DMS114 treated with DMSO at 0.1 percent for 48 hours (cell line): ENCODE measurements around the gene MRPS23.

Experiments
- DNase-seq: peaks from one replicate; lab custom pipeline; 2025; ENCODE audit not compliant: unreplicated experiment; lab: John Stamatoyannopoulos, UW

Gene MRPS23

GRCh38 chr17:57803021-57803420 lies 46.8 kb downstream of the MRPS23 start:
- DNase-seq = no peak

- no peak for DNase-seq
Measured at GRCh38 chr17:57801044-57801711, 48.7 kb downstream of the MRPS23 start.

DNA sequence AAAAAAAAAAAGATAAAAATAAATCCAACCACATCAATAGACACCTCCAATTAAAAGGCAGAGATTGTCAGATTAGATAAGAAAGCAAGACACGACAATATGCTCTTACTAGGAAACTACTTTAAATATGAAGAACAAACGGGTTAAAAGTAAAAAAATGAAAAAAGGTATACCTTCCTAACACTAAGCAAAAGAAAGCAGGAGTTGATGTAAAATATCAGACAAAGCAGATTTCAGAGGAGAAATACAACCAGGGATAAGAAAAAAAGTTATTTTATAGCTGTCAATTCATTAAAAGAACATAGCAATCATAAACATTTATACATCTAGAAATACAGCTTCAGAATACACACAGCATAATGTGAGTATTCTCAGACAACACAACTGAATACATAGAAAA lies 55.0 kb downstream of the MRPS23 start:
- DNase-seq = no peak

DNA sequence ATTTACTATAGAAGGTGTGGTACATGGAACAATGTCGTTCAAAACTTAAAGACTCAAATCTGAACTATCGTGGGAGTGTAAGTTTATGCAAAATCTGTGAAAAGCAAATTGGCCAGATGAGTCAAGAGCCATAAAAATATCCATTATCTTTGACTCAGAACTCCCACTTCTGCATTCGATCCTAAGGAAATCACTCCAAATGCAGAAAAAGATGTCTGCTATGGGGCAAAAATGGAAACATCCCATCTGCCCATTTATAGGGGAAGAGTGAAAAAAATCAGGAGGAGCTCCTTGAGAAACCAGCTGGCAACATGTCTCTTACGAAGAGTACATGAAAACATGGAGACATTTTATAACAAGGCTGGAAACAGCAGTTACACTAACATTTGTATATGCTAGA lies 61.1 kb downstream of the MRPS23 start:
- DNase-seq = no peak

DNA sequence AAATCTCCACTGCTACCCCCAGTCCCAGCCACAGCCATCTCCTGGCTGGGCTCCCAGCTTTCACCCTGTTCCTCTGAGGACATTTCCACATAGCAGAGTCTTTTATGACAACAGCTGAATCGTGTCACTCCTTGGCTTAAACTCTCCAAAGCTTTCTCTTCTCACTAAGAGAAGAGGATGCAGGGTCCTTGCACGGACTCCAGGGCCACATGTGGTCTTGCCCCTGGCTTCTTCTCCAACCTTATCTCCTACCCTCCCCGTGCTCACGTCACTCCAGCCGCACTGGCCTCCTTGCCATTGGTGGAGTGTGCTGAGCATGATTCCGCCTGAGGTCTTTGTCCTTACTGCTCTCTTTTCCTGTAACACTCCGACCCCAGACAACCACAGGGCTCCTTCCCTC lies 64.8 kb downstream of the MRPS23 start:
- DNase-seq = no peak
